Measurements from ENCODE around the gene MAN2C1. TPM values are rescaled to one million over a fixed set of nuclear protein-coding genes. Genes with fewer than 3 reads are reported as not detected.

Gene MAN2C1
- total and polyA plus RNA-seq, 9 of the 15 experiments (the other 6 are each of a cell fraction or from before 2014, with no cell fraction given) = 2.0 to 141 (median 39.9) TPM

- TF ChIP-seq AFF1 (IDR thresholded peaks at IDR 0.05; ENCODE audit: low read depth in 1 of 2, partially characterized antibody in 2 of 2) (peak; percentile 37 to 47), L3MBTL2 (IDR thresholded peaks at IDR 0.05) (peak; percentile 37), TOE1 (IDR thresholded peaks at IDR 0.05; ENCODE audit: borderline replicate concordance) (peak; percentile 10; the same call in 1 of the 2 replicates), TOE1 (CRISPR knock-in tag; IDR thresholded peaks at IDR 0.05; ENCODE audit: borderline replicate concordance, low read depth) (no peak), CREB3L1 (IDR thresholded peaks at IDR 0.05; ENCODE audit: borderline replicate concordance, low read depth) (peak; percentile 13; the same call in 1 of the 2 replicates), FOXM1 (IDR thresholded peaks at IDR 0.05; ENCODE audit: low read depth) (no peak), FOXM1 (CRISPR knock-in tag; IDR thresholded peaks at IDR 0.05; ENCODE audit: low read depth) (0 out of 2 replicates have a peak, but pooled peaks have one; percentile 47), NEUROD1 (IDR thresholded peaks at IDR 0.05; ENCODE audit: borderline replicate concordance, low read depth, low read length, partially characterized antibody) (no peak), ZKSCAN3 (CRISPR knock-in tag; IDR thresholded peaks at IDR 0.05) (no peak), FOXJ2 (tag; IDR thresholded peaks at IDR 0.05) (0 out of 2 replicates have a peak, but pooled peaks have one; percentile 2), CC2D1A (IDR thresholded peaks at IDR 0.05) (peak; percentile 1; the same call in 1 of the 2 replicates), FOXA3 (CRISPR knock-in tag; conservative IDR thresholded peaks at IDR 0.05 in 1 of 2, IDR thresholded peaks at IDR 0.05 in 1 of 2) (peak in 1 of 2 experiments; percentile 51; a peak in 1 of 4 replicates), GTF2A2 (tag; IDR thresholded peaks at IDR 0.05) (no peak), SNIP1 (IDR thresholded peaks at IDR 0.05; ENCODE audit: low read depth) (0 out of 2 replicates have a peak, but pooled peaks have one; percentile 1), ZHX1 (conservative IDR thresholded peaks at IDR 0.05; ENCODE audit: low read length) (0 out of 2 replicates have a peak, but pooled peaks have one; percentile 71), TEAD4 (IDR thresholded peaks at IDR 0.05; ENCODE audit: low read length) (no peak), TEAD4 (CRISPR knock-in tag; IDR thresholded peaks at IDR 0.05; ENCODE audit: borderline replicate concordance) (0 out of 2 replicates have a peak, but pooled peaks have one; percentile 44), ZNF766 (CRISPR knock-in tag; conservative IDR thresholded peaks at IDR 0.05) (0 out of 2 replicates have a peak, but pooled peaks have one; percentile 32)
Measured at GRCh38 chr15:75368689-75369239, 357 bp upstream of the MAN2C1 start (continued).
